GM23338 (cell line): ENCODE results near the gene RRP12. TPM values are rescaled to one million over a fixed set of nuclear protein-coding genes. Genes with fewer than 3 reads are reported as not detected.

Experiments used
- ATAC-seq: fragments of 200-7000 bp; cut with Tn5 transposase; 3 replicates; pipeline ENCODE4 v1.9.1; 2020
- DNase-seq: peaks from one replicate; pipeline ENCODE4 v3.0.0-alpha.2; 2015; ENCODE audit warnings: low spot score
- H2AFZ ChIP-seq: fragments of 200-600 bp; sonication (generic); 2 replicates; pipeline ENCODE4 v1.8.0; 2016; ENCODE audit warnings: antibody characterized with exemption, mild to moderate bottlenecking, moderate library complexity
- H3F3A ChIP-seq: fragments of 200-600 bp; sonication (generic); replicated peaks from 2 replicates; pipeline ENCODE4 v1.8.0; 2017; ENCODE audit warnings: antibody characterized with exemption, mixed run types, low read depth
- H3K27ac ChIP-seq: fragments of 200-600 bp; sonication (generic); 2 replicates; pipeline ENCODE4 v1.6.1; 2016; ENCODE audit warnings: low read depth
- H3K27me3 ChIP-seq: fragments of 200-600 bp; sonication (generic); 2 replicates; pipeline ENCODE4 v1.8.0; 2016; ENCODE audit warnings: mild to moderate bottlenecking, mixed run types, moderate library complexity; ENCODE audit not compliant: insufficient read depth
- H3K36me3 ChIP-seq: fragments of 200-600 bp; sonication (generic); 2 replicates; pipeline ENCODE4 v1.8.0; 2016; ENCODE audit warnings: mild to moderate bottlenecking; ENCODE audit not compliant: insufficient read depth
- H3K4me1 ChIP-seq: fragments of 200-600 bp; sonication (generic); 2 replicates; pipeline ENCODE4 v1.8.0; 2016; ENCODE audit warnings: mild to moderate bottlenecking, moderate library complexity; ENCODE audit not compliant: insufficient read depth
- H3K4me2 ChIP-seq: fragments of 200-600 bp; sonication (generic); 2 replicates; pipeline ENCODE4 v1.7.1; 2017; ENCODE audit warnings: mixed run types
- H3K4me3 ChIP-seq: fragments of 200-600 bp; sonication (generic); 2 replicates; pipeline ENCODE4 v1.6.1; 2016; ENCODE audit warnings: mixed run types
- H3K79me2 ChIP-seq: fragments of 200-600 bp; sonication (generic); replicated peaks from 2 replicates; pipeline ENCODE4 v1.8.0; 2017; ENCODE audit warnings: mild to moderate bottlenecking; ENCODE audit not compliant: insufficient read depth
- H3K9me2 ChIP-seq: fragments of 200-600 bp; sonication (generic); 2 replicates; pipeline ENCODE4 v1.8.0; 2017; ENCODE audit not compliant: insufficient read depth
- H4K20me1 ChIP-seq: fragments of 200-600 bp; sonication (generic); replicated peaks from 2 replicates; pipeline ENCODE4 v1.8.0; 2017; ENCODE audit warnings: mild to moderate bottlenecking; ENCODE audit not compliant: insufficient read depth
- H3K27ac Mint-ChIP-seq: 2 replicates; pipeline ENCODE4 v1.8.0; 2020; ENCODE audit warnings: inconsistent platforms, mild to moderate bottlenecking, moderate library complexity, mixed read lengths
- H3K27me3 Mint-ChIP-seq: 3 replicates; pipeline ENCODE4 v1.8.0; 2022; ENCODE audit warnings: low read depth, mild to moderate bottlenecking, moderate library complexity, mixed read lengths, inconsistent platforms; ENCODE audit not compliant: insufficient read depth, poor library complexity
- H3K36me3 Mint-ChIP-seq: 3 replicates; pipeline ENCODE4 v1.8.0; 2021; ENCODE audit warnings: low read depth, mild to moderate bottlenecking, inconsistent platforms, moderate library complexity, mixed read lengths
- H3K4me1 Mint-ChIP-seq: 3 replicates; pipeline ENCODE4 v1.8.0; 2020; ENCODE audit warnings: mild to moderate bottlenecking, inconsistent platforms, mixed read lengths
- H3K4me3 Mint-ChIP-seq: 3 replicates; pipeline ENCODE4 v1.8.0; 2021; ENCODE audit warnings: moderate library complexity, mild to moderate bottlenecking, inconsistent platforms, mixed read lengths
- H3K9me3 Mint-ChIP-seq: 3 replicates; pipeline ENCODE4 v1.8.0; 2020; ENCODE audit warnings: moderate library complexity, mild to moderate bottlenecking, inconsistent platforms, mixed read lengths
- ETS1 ChIP-seq: IDR thresholded peaks from 2 replicates; pipeline ENCODE4 v1.6.1; 2016; ENCODE audit warnings: antibody characterized with exemption
- EZH2 ChIP-seq: fragments of 200-600 bp; sonication (generic); IDR thresholded peaks from one replicate; pipeline ENCODE4 v1.8.0; 2017; ENCODE audit warnings: antibody characterized with exemption, mild to moderate bottlenecking, low read depth; ENCODE audit not compliant: unreplicated experiment
- NANOG ChIP-seq: IDR thresholded peaks from 2 replicates; pipeline ENCODE4 v1.6.1; 2016; ENCODE audit warnings: antibody characterized with exemption, borderline replicate concordance
- STAT1 ChIP-seq: IDR thresholded peaks from one replicate; pipeline ENCODE4 v1.6.1; 2016; ENCODE audit warnings: antibody characterized with exemption; ENCODE audit not compliant: unreplicated experiment
- ZNF331 ChIP-seq: fragments of 250-450 bp; sonication (Bioruptor Pico); IDR thresholded peaks from 2 replicates; pipeline ENCODE4 v1.5.0; 2020; ENCODE audit warnings: low read depth, mild to moderate bottlenecking, moderate library complexity
- ZNF462 ChIP-seq: fragments of 250-450 bp; sonication (Bioruptor Pico); IDR thresholded peaks from 2 replicates; pipeline ENCODE4 v1.5.0; 2020; ENCODE audit warnings: mild to moderate bottlenecking, moderate library complexity
- polyA plus RNA-seq: library from polyadenylated mRNA; unstranded; fragments of >200 nt; fragmentation: Nextera tagmentation; extraction: Ambion mirVana; gene quantifications from 2 replicates; pipeline ENCODE4 v1.2.1, GENCODE V29; 2016
- total RNA-seq: library from RNA; depleted of rRNA; stranded (reverse); fragments of >200 nt; shearing (Covaris generic); gene quantifications from 2 replicates; pipeline ENCODE4 v1.2.3, GENCODE V29; 2014

Gene RRP12
- total and polyA plus RNA-seq, 2 experiments from 2014 or later: 53.4 to 62.6 TPM

- no peaks in the 10 kb centered on the region for H3K79me2 ChIP-seq
- H3K4me1 ChIP-seq: no peaks in the 10 kb centered on the region
- peaks cover 5% of the 10 kb centered on the region; the same call in 1 of the 2 replicates for H3K9me2 ChIP-seq
- no peak for DNase-seq
- Mint-ChIP-seq H3K36me3 (no peaks in the 10 kb centered on the region), H3K27ac (no peak overlapping the region), H3K27me3 (peaks cover 6% of the 10 kb centered on the region), H3K4me3 (no peak overlapping the region), H3K9me3 (no peaks in the 10 kb centered on the region), H3K4me1 (no peaks in the 10 kb centered on the region)
- no peaks in the 10 kb centered on the region for H4K20me1 ChIP-seq
- TF ChIP-seq STAT1: no peak
- TF ChIP-seq NANOG: no peak
- TF ChIP-seq ZNF462 (CRISPR knock-in tag): no peak
- TF ChIP-seq ZNF331 (CRISPR knock-in tag): no peak
- no peak for TF ChIP-seq ETS1
- no peak for TF ChIP-seq EZH2
- no peaks in the 10 kb centered on the region for H3K27me3 ChIP-seq
- no peaks in the 10 kb centered on the region for H3K36me3 ChIP-seq
- H3K27ac ChIP-seq: no peak overlapping the region
- no peaks in the 10 kb centered on the region for H3F3A ChIP-seq
- no peak overlapping the region for H3K4me3 ChIP-seq
- no peak for ATAC-seq
- no peak overlapping the region for H3K4me2 ChIP-seq
- no peak overlapping the region for H2AFZ ChIP-seq
Observed at GRCh38 chr10:97311111-97311626, 90.0 kb downstream of the RRP12 start.
